GM06990 (cell line): Measurements from ENCODE around the gene TRIM9.

Source experiments
- DNase-seq: peaks from one replicate; pipeline ENCODE4 v3.0.0-alpha.2; 2011; ENCODE audit not compliant: insufficient read length; ENCODE audit errors: extremely low read depth
- H3K27me3 ChIP-seq: replicated peaks from 2 replicates; pipeline ENCODE4 v1.6.0; 2011; ENCODE audit warnings: low read length; ENCODE audit not compliant: control insufficient read depth, insufficient read depth
- H3K36me3 ChIP-seq: 2 replicates; pipeline ENCODE4 v1.5.1; 2011; ENCODE audit warnings: low read length; ENCODE audit not compliant: control insufficient read depth, insufficient read depth
- H3K4me3 ChIP-seq: replicated peaks from 2 replicates; pipeline ENCODE4 v1.5.1; 2011; ENCODE audit warnings: low read depth, mild to moderate bottlenecking, control low read depth, low read length
- CTCF ChIP-seq: IDR thresholded peaks from 2 replicates; pipeline ENCODE4 v1.5.1; 2011; ENCODE audit warnings: low read length, control low read depth, mild to moderate bottlenecking, inconsistent platforms; ENCODE audit not compliant: insufficient read depth, poor library complexity, severe bottlenecking

The TRIM9 gene

GRCh38 chr14:50979941-50980850, 114.7 kb downstream of the TRIM9 start:
- H3K36me3 ChIP-seq, result no peaks in the 10 kb centered on the region
- H3K4me3 ChIP-seq, result no peak overlapping the region
- no peaks in the 10 kb centered on the region for H3K27me3 ChIP-seq
- DNase-seq, result no peak
- no peak for TF ChIP-seq CTCF

- no peaks in the 10 kb centered on the region for H3K27me3 ChIP-seq
- TF ChIP-seq CTCF, result no peak
- H3K4me3 ChIP-seq, result no peak overlapping the region
- H3K36me3 ChIP-seq, result no peaks in the 10 kb centered on the region
- DNase-seq, result peak; percentile 59
Measured at GRCh38 chr14:50978888-50979287, 116.0 kb downstream of the TRIM9 start.

GRCh38 chr14:50978529-50978871, 116.4 kb downstream of the TRIM9 start:
- TF ChIP-seq CTCF, result no peak
- no peak for DNase-seq
- no peak overlapping the region for H3K4me3 ChIP-seq
- no peaks in the 10 kb centered on the region for H3K36me3 ChIP-seq
- H3K27me3 ChIP-seq, result no peaks in the 10 kb centered on the region

- H3K27me3 ChIP-seq, result no peaks in the 10 kb centered on the region
- TF ChIP-seq CTCF, result no peak
- peak; percentile 16 for DNase-seq
- H3K36me3 ChIP-seq, result no peaks in the 10 kb centered on the region
- no peak overlapping the region for H3K4me3 ChIP-seq
Measured at GRCh38 chr14:50977863-50978528, 116.9 kb downstream of the TRIM9 start.

GRCh38 chr14:50974118-50974517, 120.8 kb downstream of the TRIM9 start:
- TF ChIP-seq CTCF, result no peak
- no peaks in the 10 kb centered on the region for H3K27me3 ChIP-seq
- H3K36me3 ChIP-seq, result no peaks in the 10 kb centered on the region
- no peak for DNase-seq
- H3K4me3 ChIP-seq, result no peak overlapping the region
